ENCODE measurements around the gene PSME1.

Gene PSME1

GRCh38 chr14:24176599-24176998 lies 40.6 kb downstream of the PSME1 start:
- Histone ChIP-seq H3K9me3 (ENCODE audit: insufficient read depth, low read length, severe bottlenecking) (no peaks in the 10 kb centered on the region), H3K36me3 (ENCODE audit: insufficient read depth, low read length) (peaks cover 34% of the 10 kb centered on the region), H3K9ac (ENCODE audit: low read depth, low read length) (no peak overlapping the region), H3K4me2 (ENCODE audit: insufficient read depth, low read length) (no peak overlapping the region), H3K4me1 (ENCODE audit: insufficient read depth, low read length) (no peaks in the 10 kb centered on the region), H3K27ac (ENCODE audit: low read length) (no peak overlapping the region), H2AFZ (ENCODE audit: low read depth, low read length) (no peak overlapping the region), H3K27me3 (ENCODE audit: insufficient read depth, low read length, poor library complexity) (no peaks in the 10 kb centered on the region), H4K20me1 (ENCODE audit: insufficient read depth, low read length) (peaks cover 10% of the 10 kb centered on the region; the same call in 1 of the 2 replicates), H3K79me2 (ENCODE audit: insufficient read depth, low read length) (no peaks in the 10 kb centered on the region), H3K4me3 (ENCODE audit: low read depth in 1 of 2, low read length in 2 of 2) (no peak overlapping the region)
- ATAC-seq (ENCODE audit: insufficient read depth, low read depth), result no peak
- no peak for TF ChIP-seq CTCF (IDR thresholded peaks at IDR 0.05; ENCODE audit: borderline replicate concordance, extremely low read depth, low read length, poor library complexity, severe bottlenecking)
- no peak for TF ChIP-seq EZH2 (IDR thresholded peaks at IDR 0.05; ENCODE audit: borderline replicate concordance, low read depth, low read length, severe bottlenecking)
- no peak for DNase-seq

- H3K27ac ChIP-seq (ENCODE audit: low read length), result no peak overlapping the region
- no peak overlapping the region for H3K4me2 ChIP-seq (ENCODE audit: insufficient read depth, low read length)
- peaks cover 10% of the 10 kb centered on the region; the same call in 1 of the 2 replicates for H4K20me1 ChIP-seq (ENCODE audit: insufficient read depth, low read length)
- H3K9ac ChIP-seq (ENCODE audit: low read depth, low read length), result no peak overlapping the region
- H3K4me3 ChIP-seq (ENCODE audit: low read depth in 1 of 2, low read length in 2 of 2), result no peak overlapping the region
- no peak for DNase-seq
- H3K4me1 ChIP-seq (ENCODE audit: insufficient read depth, low read length), result no peaks in the 10 kb centered on the region
- TF ChIP-seq EZH2 (IDR thresholded peaks at IDR 0.05; ENCODE audit: borderline replicate concordance, low read depth, low read length, severe bottlenecking) (no peak), CTCF (IDR thresholded peaks at IDR 0.05; ENCODE audit: borderline replicate concordance, extremely low read depth, low read length, poor library complexity, severe bottlenecking) (no peak)
- no peaks in the 10 kb centered on the region for H3K79me2 ChIP-seq (ENCODE audit: insufficient read depth, low read length)
- H3K36me3 ChIP-seq (ENCODE audit: insufficient read depth, low read length), result peaks cover 40% of the 10 kb centered on the region
- H2AFZ ChIP-seq (ENCODE audit: low read depth, low read length), result no peak overlapping the region
- no peak for ATAC-seq (ENCODE audit: insufficient read depth, low read depth)
- no peaks in the 10 kb centered on the region for H3K27me3 ChIP-seq (ENCODE audit: insufficient read depth, low read length, poor library complexity)
- H3K9me3 ChIP-seq (ENCODE audit: insufficient read depth, low read length, severe bottlenecking), result no peaks in the 10 kb centered on the region
Measured at GRCh38 chr14:24177041-24177825, 41.2 kb downstream of the PSME1 start.

- H3K36me3 ChIP-seq (ENCODE audit: insufficient read depth, low read length), result peaks cover 46% of the 10 kb centered on the region
- H3K27ac ChIP-seq (ENCODE audit: low read length), result no peak overlapping the region
- DNase-seq (no peak), ATAC-seq (ENCODE audit: insufficient read depth, low read depth) (no peak)
- no peak overlapping the region for H3K4me2 ChIP-seq (ENCODE audit: insufficient read depth, low read length)
- no peaks in the 10 kb centered on the region for H3K79me2 ChIP-seq (ENCODE audit: insufficient read depth, low read length)
- H3K4me3 ChIP-seq (ENCODE audit: low read depth in 1 of 2, low read length in 2 of 2), result no peak overlapping the region
- H3K4me1 ChIP-seq (ENCODE audit: insufficient read depth, low read length), result no peaks in the 10 kb centered on the region
- no peaks in the 10 kb centered on the region for H3K27me3 ChIP-seq (ENCODE audit: insufficient read depth, low read length, poor library complexity)
- no peak for TF ChIP-seq CTCF (IDR thresholded peaks at IDR 0.05; ENCODE audit: borderline replicate concordance, extremely low read depth, low read length, poor library complexity, severe bottlenecking)
- no peak for TF ChIP-seq EZH2 (IDR thresholded peaks at IDR 0.05; ENCODE audit: borderline replicate concordance, low read depth, low read length, severe bottlenecking)
- no peak overlapping the region for H3K9ac ChIP-seq (ENCODE audit: low read depth, low read length)
- peaks cover 11% of the 10 kb centered on the region; the same call in 1 of the 2 replicates for H4K20me1 ChIP-seq (ENCODE audit: insufficient read depth, low read length)
- H2AFZ ChIP-seq (ENCODE audit: low read depth, low read length), result no peak overlapping the region
- H3K9me3 ChIP-seq (ENCODE audit: insufficient read depth, low read length, severe bottlenecking), result no peaks in the 10 kb centered on the region
Measured at GRCh38 chr14:24177891-24178290, 41.9 kb downstream of the PSME1 start.
